H9 (cell line): ENCODE measurements around the gene SLC24A1. TPM values are rescaled to one million over a fixed set of nuclear protein-coding genes. Genes with fewer than 3 reads are reported as not detected.

Experiments used
- DNase-seq: peaks from one replicate; pipeline ENCODE4 v3.0.0-alpha.2; 2017
- H2AFZ ChIP-seq: one replicate; pipeline ENCODE4 v1.6.1; 2013; ENCODE audit warnings: mild to moderate bottlenecking, low read length, control low read depth, moderate library complexity
- H2AK5ac ChIP-seq: 2 replicates; pipeline ENCODE4 v1.6.1; 2013; ENCODE audit warnings: low read length, control low read depth, mixed read lengths; ENCODE audit not compliant: insufficient read length
- H2BK120ac ChIP-seq: one replicate; pipeline ENCODE4 v1.6.1; 2013; ENCODE audit warnings: low read depth, mild to moderate bottlenecking, low read length, control low read depth, inconsistent platforms; ENCODE audit not compliant: poor library complexity, severe bottlenecking
- H2BK12ac ChIP-seq: 2 replicates; pipeline ENCODE4 v1.6.1; 2013; ENCODE audit warnings: low read length, control low read depth, mixed read lengths, low read depth; ENCODE audit not compliant: insufficient read length
- H2BK15ac ChIP-seq: 2 replicates; pipeline ENCODE4 v1.6.1; 2013; ENCODE audit warnings: low read depth, low read length, control low read depth
- H2BK20ac ChIP-seq: one replicate; pipeline ENCODE4 v1.6.1; 2013; ENCODE audit warnings: low read depth, mild to moderate bottlenecking, low read length, control low read depth, inconsistent platforms; ENCODE audit not compliant: poor library complexity, severe bottlenecking
- H2BK5ac ChIP-seq: 2 replicates; pipeline ENCODE4 v1.6.1; 2013; ENCODE audit warnings: low read length, control low read depth, mixed read lengths; ENCODE audit not compliant: insufficient read length
- H3K14ac ChIP-seq: 2 replicates; pipeline ENCODE4 v1.6.1; 2013; ENCODE audit warnings: low read length, control low read depth; ENCODE audit not compliant: insufficient read depth
- H3K18ac ChIP-seq: 2 replicates; pipeline ENCODE4 v1.6.1; 2013; ENCODE audit warnings: low read depth, mild to moderate bottlenecking, mixed read lengths, low read length, control low read depth; ENCODE audit not compliant: insufficient read length
- H3K23ac ChIP-seq: 2 replicates; pipeline ENCODE4 v1.6.1; 2013; ENCODE audit warnings: low read length, control low read depth, mixed read lengths, low read depth; ENCODE audit not compliant: insufficient read length
- H3K23me2 ChIP-seq: 2 replicates; pipeline ENCODE4 v1.6.1; 2013; ENCODE audit warnings: low read depth, mild to moderate bottlenecking, mixed read lengths, low read length, control low read depth; ENCODE audit not compliant: insufficient read length, poor library complexity, severe bottlenecking
- H3K27ac ChIP-seq: 2 replicates; pipeline ENCODE4 v1.5.1; 2013; ENCODE audit warnings: low read length, control low read depth, mixed read lengths, low read depth; ENCODE audit not compliant: insufficient read length
- H3K27me3 ChIP-seq: 2 replicates; pipeline ENCODE4 v1.6.1; 2013; ENCODE audit warnings: low read length, control low read depth, inconsistent platforms; ENCODE audit not compliant: insufficient read depth
- H3K4ac ChIP-seq: 2 replicates; pipeline ENCODE4 v1.6.1; 2013; ENCODE audit warnings: low read depth, mild to moderate bottlenecking, control low read depth, inconsistent platforms, low read length, moderate library complexity
- H3K4me1 ChIP-seq: 2 replicates; pipeline ENCODE4 v1.6.1; 2013; ENCODE audit warnings: low read length, control low read depth, inconsistent platforms; ENCODE audit not compliant: insufficient read depth
- H3K4me2 ChIP-seq: 2 replicates; pipeline ENCODE4 v1.6.1; 2013; ENCODE audit warnings: low read length, control low read depth, mixed read lengths; ENCODE audit not compliant: insufficient read length, insufficient read depth
- H3K56ac ChIP-seq: 2 replicates; pipeline ENCODE4 v1.6.1; 2013; ENCODE audit warnings: low read depth, mild to moderate bottlenecking, mixed read lengths, low read length, control low read depth; ENCODE audit not compliant: insufficient read length
- H3K79me1 ChIP-seq: 2 replicates; pipeline ENCODE4 v1.6.1; 2013; ENCODE audit warnings: low read depth, mild to moderate bottlenecking, moderate library complexity, low read length, control low read depth, inconsistent platforms; ENCODE audit not compliant: insufficient read depth, poor library complexity, severe bottlenecking
- H3K79me2 ChIP-seq: 2 replicates; pipeline ENCODE4 v1.6.1; 2013; ENCODE audit warnings: low read length, control low read depth, inconsistent platforms; ENCODE audit not compliant: insufficient read depth
- H3K9ac ChIP-seq: 2 replicates; pipeline ENCODE4 v1.6.1; 2013; ENCODE audit warnings: low read length, control low read depth, mixed read lengths; ENCODE audit not compliant: insufficient read length; ENCODE audit errors: extremely low read depth
- H3K9me3 ChIP-seq: one replicate; pipeline ENCODE4 v1.6.1; 2013; ENCODE audit warnings: low read depth, low read length, inconsistent platforms; ENCODE audit not compliant: control insufficient read depth
- H3T11ph ChIP-seq: one replicate; pipeline ENCODE4 v1.6.1; 2013; ENCODE audit warnings: mild to moderate bottlenecking, low read length, control low read depth, inconsistent platforms
- H4K20me1 ChIP-seq: one replicate; pipeline ENCODE4 v1.6.1; 2013; ENCODE audit not compliant: control insufficient read depth, insufficient read length, insufficient read depth
- H4K5ac ChIP-seq: 2 replicates; pipeline ENCODE4 v1.6.1; 2013; ENCODE audit warnings: low read depth, mild to moderate bottlenecking, mixed read lengths, low read length, control low read depth; ENCODE audit not compliant: insufficient read length
- H4K8ac ChIP-seq: replicated peaks from 2 replicates; pipeline ENCODE4 v1.6.1; 2013; ENCODE audit warnings: low read length, control low read depth, mixed read lengths, low read depth; ENCODE audit not compliant: insufficient read length
- H4K91ac ChIP-seq: 2 replicates; pipeline ENCODE4 v1.6.1; 2013; ENCODE audit warnings: low read depth, mild to moderate bottlenecking, moderate library complexity, mixed read lengths, low read length, control low read depth; ENCODE audit not compliant: insufficient read length
- H3K27ac Mint-ChIP-seq, 3 experiments: 2 replicates in 2 of 3; 3 replicates in 1 of 3; pipeline ENCODE4 v1.8.0; 2020 to 2021; ENCODE audit warnings: mixed read lengths in 3 of 3, mild to moderate bottlenecking in 1 of 3, moderate library complexity in 1 of 3
- H3K27me3 Mint-ChIP-seq: 2 replicates; pipeline ENCODE4 v1.8.0; 2021; ENCODE audit warnings: low read depth, mild to moderate bottlenecking, moderate library complexity, mixed read lengths
- H3K36me3 Mint-ChIP-seq, 3 experiments: 2 replicates in 2 of 3; 3 replicates in 1 of 3; pipeline ENCODE4 v1.8.0; 2020 to 2021; ENCODE audit warnings: low read depth in 3 of 3, mixed read lengths in 3 of 3; ENCODE audit not compliant: insufficient read depth in 1 of 3
- H3K4me1 Mint-ChIP-seq, 2 experiments: 2 replicates each; pipeline ENCODE4 v1.8.0; 2020; ENCODE audit warnings: mixed read lengths in 2 of 2
- H3K4me3 Mint-ChIP-seq, 2 experiments: 2 replicates in 1 of 2; 3 replicates in 1 of 2; pipeline ENCODE4 v1.8.0; 2020 to 2021; ENCODE audit warnings: mild to moderate bottlenecking in 2 of 2, mixed read lengths in 2 of 2, moderate library complexity in 1 of 2
- H3K9me3 Mint-ChIP-seq, 2 experiments: 2 replicates in 1 of 2; 3 replicates in 1 of 2; pipeline ENCODE4 v1.8.0; 2020; ENCODE audit warnings: mild to moderate bottlenecking in 2 of 2, mixed read lengths in 2 of 2, moderate library complexity in 1 of 2
- CTCF ChIP-seq: fragments of 200-600 bp; sonication (generic); conservative IDR thresholded peaks from 3 replicates; pipeline ENCODE4 v1.8.0; 2021; ENCODE audit warnings: antibody characterized with exemption, mild to moderate bottlenecking
- WGBS: extraction: QIAGEN DNeasy Blood & Tissue Kit; methylation state at CpG from one replicate; pipeline ENCODE4 v1.1.7; 2013; ENCODE audit warnings: missing lambda C conversion rate, low lambda C conversion rate, mixed read lengths; ENCODE audit not compliant: insufficient read length; ENCODE audit errors: extremely low coverage; 5-methylcytosine and 5-hydroxymethylcytosine counted together
- total RNA-seq: library from RNA; stranded (reverse); gene quantifications from 2 replicates; pipeline ENCODE4 v1.2.1, GENCODE V29; 2021

The SLC24A1 gene
- total RNA-seq, 1 experiment from 2014 or later: 8.6 TPM

DNA sequence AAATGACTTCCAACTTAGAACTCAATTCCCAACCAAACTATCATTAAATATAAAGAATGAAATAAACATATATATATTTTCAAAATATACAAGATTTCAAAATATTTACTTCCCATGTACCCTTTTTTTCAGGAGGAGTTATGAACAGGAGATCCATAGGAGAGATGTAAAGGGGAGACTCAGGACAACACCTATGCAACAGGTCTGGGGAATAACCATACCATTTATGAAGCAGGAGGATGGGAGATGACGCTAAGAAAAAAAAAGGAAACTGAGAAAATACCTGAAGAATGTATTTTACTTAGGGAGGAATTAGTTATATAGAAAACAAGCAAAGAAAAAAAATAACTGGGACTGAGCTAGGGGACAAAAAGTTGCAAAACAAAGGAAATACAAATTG is 34.6 kb upstream of the SLC24A1 start:
- no peak overlapping the region for H3T11ph ChIP-seq
- H3K23me2 ChIP-seq: no peaks in the 10 kb centered on the region
- H3K56ac ChIP-seq: no peak overlapping the region
- H2BK120ac ChIP-seq: no peak overlapping the region
- no peaks in the 10 kb centered on the region for H4K20me1 ChIP-seq
- no peak overlapping the region for H2BK15ac ChIP-seq
- no peaks in the 10 kb centered on the region for H3K27me3 ChIP-seq
- no peaks in the 10 kb centered on the region for H3K79me2 ChIP-seq
- H2AFZ ChIP-seq: no peak overlapping the region
- no peak overlapping the region for H3K23ac ChIP-seq
- H3K79me1 ChIP-seq: no peaks in the 10 kb centered on the region
- no peak overlapping the region for H4K8ac ChIP-seq
- no peak overlapping the region for H4K91ac ChIP-seq
- no peak overlapping the region for H2BK12ac ChIP-seq
- WGBS: no CpG with 5 or more reads among the region's 1 CpG
- no peak overlapping the region for H3K14ac ChIP-seq
- H3K9ac ChIP-seq: no peak overlapping the region
- no peak overlapping the region for H2AK5ac ChIP-seq
- H3K27ac ChIP-seq: no peak overlapping the region
- peaks cover 0 to 5% of the 10 kb centered on the region in 2 experiments; a peak in 2 of 4 replicates for H3K4me1 Mint-ChIP-seq
- no peak overlapping the region for H2BK5ac ChIP-seq
- no peaks in the 10 kb centered on the region for H3K27me3 Mint-ChIP-seq
- no peak overlapping the region for H3K4me3 Mint-ChIP-seq
- H3K18ac ChIP-seq: no peak overlapping the region
- H3K4me1 ChIP-seq: no peaks in the 10 kb centered on the region
- peaks cover 13 to 77% (median 67%) of the 10 kb centered on the region in 3 experiments; a peak in 6 of 7 replicates for H3K36me3 Mint-ChIP-seq
- DNase-seq: no peak
- no peak overlapping the region for H3K4me2 ChIP-seq
- no peak overlapping the region for H4K5ac ChIP-seq
- no peaks in the 10 kb centered on the region for H3K9me3 ChIP-seq
- no peaks in the 10 kb centered on the region for H3K9me3 Mint-ChIP-seq
- no peak overlapping the region for H3K27ac Mint-ChIP-seq
- H3K4ac ChIP-seq: no peak overlapping the region
- H2BK20ac ChIP-seq: no peak overlapping the region
- TF ChIP-seq CTCF: no peak
